Measurements from ENCODE around the gene AFDN. TPM values are rescaled to one million over a fixed set of nuclear protein-coding genes. Genes with fewer than 3 reads are reported as not detected.

AFDN gene
- total RNA-seq, 1 donor from 2014 or later, result 102 TPM

DNA sequence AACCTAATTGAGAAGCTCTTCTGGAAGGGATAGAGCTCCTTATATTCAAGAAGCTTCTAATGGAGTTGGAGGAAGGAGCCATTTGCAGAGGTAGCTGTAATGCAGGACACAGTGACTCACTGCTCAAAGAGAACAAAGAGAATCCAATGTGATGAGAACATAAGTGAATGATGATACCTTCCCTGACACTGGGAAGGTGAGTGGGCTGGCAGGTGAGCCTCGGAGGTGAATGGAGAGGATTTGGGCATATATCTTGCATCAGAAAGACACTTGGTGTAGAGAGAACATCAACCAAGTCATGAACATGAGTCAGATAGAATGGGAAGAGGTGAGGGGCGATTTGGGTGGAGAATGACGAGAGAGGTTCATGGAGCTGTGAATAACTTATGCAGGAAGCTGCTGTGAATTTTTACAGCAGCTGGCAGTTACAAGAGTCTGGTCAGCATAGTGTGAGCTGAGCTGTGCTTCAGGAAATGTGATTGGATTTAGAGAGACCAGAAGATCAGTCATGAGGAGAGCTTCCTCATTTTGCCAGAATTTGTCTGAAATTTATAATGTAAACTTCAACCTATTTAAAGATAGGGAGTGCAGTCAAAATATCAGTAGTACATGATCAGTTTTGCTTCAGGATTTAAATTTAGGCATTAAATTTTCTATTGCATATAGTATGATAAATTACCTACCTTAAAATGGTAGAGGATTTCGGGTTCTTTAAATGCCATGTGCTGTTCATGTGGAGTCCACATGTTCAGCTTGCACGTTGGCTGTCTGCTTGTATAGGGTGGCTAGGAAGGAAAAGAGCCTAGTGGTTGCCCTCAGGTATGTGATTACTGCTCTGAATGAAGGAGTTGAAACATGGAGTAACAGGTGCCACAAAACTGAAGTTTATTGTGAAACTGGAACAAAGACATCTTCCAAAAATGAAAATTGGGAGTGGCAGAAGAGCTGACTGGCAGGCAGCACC lies 111.5 kb downstream of the AFDN start:
- no peak overlapping the region for H3K4me3 Mint-ChIP-seq (ENCODE audit: unreplicated experiment)
- H3K27ac Mint-ChIP-seq (ENCODE audit: unreplicated experiment), result peak overlapping the region; percentile 6
- H3K27me3 Mint-ChIP-seq (ENCODE audit: low read depth, unreplicated experiment), result no peaks in the 10 kb centered on the region
- FAIRE-seq, result no peak
- no peak overlapping the region for H3K27ac ChIP-seq (ENCODE audit: low read depth, low read length)
- no peak overlapping the region for H3K4me2 ChIP-seq (ENCODE audit: low read length)
- no peaks in the 10 kb centered on the region for H3K4me1 ChIP-seq (ENCODE audit: insufficient read depth, low read length)
- TF ChIP-seq, protein P1, sequence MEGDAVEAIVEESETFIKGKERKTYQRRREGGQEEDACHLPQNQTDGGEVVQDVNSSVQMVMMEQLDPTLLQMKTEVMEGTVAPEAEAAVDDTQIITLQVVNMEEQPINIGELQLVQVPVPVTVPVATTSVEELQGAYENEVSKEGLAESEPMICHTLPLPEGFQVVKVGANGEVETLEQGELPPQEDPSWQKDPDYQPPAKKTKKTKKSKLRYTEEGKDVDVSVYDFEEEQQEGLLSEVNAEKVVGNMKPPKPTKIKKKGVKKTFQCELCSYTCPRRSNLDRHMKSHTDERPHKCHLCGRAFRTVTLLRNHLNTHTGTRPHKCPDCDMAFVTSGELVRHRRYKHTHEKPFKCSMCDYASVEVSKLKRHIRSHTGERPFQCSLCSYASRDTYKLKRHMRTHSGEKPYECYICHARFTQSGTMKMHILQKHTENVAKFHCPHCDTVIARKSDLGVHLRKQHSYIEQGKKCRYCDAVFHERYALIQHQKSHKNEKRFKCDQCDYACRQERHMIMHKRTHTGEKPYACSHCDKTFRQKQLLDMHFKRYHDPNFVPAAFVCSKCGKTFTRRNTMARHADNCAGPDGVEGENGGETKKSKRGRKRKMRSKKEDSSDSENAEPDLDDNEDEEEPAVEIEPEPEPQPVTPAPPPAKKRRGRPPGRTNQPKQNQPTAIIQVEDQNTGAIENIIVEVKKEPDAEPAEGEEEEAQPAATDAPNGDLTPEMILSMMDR (IDR thresholded peaks at IDR 0.05; ENCODE audit: insufficient read depth, low read depth, low read length), result no peak
- H3K9me3 Mint-ChIP-seq (ENCODE audit: unreplicated experiment), result no peaks in the 10 kb centered on the region
- H3K27me3 ChIP-seq (ENCODE audit: insufficient read depth, low read length), result no peaks in the 10 kb centered on the region
- DNase-seq (ENCODE audit: low read depth), result no peak
- H3K4me1 Mint-ChIP-seq (ENCODE audit: low read depth, unreplicated experiment), result peaks cover 33% of the 10 kb centered on the region
- no peaks in the 10 kb centered on the region for H3K79me2 ChIP-seq (ENCODE audit: insufficient read depth, low read length)
- H3K36me3 Mint-ChIP-seq (ENCODE audit: low read depth, unreplicated experiment), result peaks cover 12% of the 10 kb centered on the region
- H4K20me1 ChIP-seq (ENCODE audit: insufficient read depth, low read length), result no peaks in the 10 kb centered on the region
- H3K36me3 ChIP-seq (ENCODE audit: insufficient read depth, low read length), result no peaks in the 10 kb centered on the region
- H3K9me3 ChIP-seq (ENCODE audit: insufficient read depth, low read depth, low read length), result no peaks in the 10 kb centered on the region
- H3K4me3 ChIP-seq (ENCODE audit: insufficient read depth, low read depth, low read length), result no peak overlapping the region
- H3K9ac ChIP-seq (ENCODE audit: low read length), result no peak overlapping the region
- no peak overlapping the region for H2AFZ ChIP-seq (ENCODE audit: low read depth, low read length)

DNA sequence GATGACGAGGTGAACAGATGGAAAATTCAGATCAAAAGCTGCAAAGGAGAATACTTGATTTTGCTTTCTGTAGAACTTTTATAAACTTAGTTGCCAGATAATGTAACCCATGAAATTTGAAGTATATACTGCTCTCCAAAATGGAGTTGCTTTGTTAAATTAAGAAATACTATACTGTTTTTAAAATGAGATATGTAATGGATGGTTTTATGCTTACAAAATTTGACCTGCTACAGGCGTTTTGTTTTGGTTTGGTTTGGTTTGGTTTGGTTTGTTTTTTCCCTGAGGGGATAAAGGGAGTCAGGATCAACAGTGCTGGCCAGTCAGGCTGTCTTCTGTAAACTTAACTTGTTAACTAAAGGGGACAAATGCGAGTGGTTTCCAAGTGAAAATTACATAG lies 115.1 kb downstream of the AFDN start:
- FAIRE-seq, result no peak
- H3K27ac Mint-ChIP-seq (ENCODE audit: unreplicated experiment), result no peak overlapping the region

More for the DNA sequence above, 115.1 kb downstream of the AFDN start:
- Mint-ChIP-seq H3K36me3 (ENCODE audit: low read depth, unreplicated experiment) (peaks cover 10% of the 10 kb centered on the region), H3K27me3 (ENCODE audit: low read depth, unreplicated experiment) (no peaks in the 10 kb centered on the region), H3K4me3 (ENCODE audit: unreplicated experiment) (no peak overlapping the region), H3K4me1 (ENCODE audit: low read depth, unreplicated experiment) (peaks cover 12% of the 10 kb centered on the region), H3K9me3 (ENCODE audit: unreplicated experiment) (no peaks in the 10 kb centered on the region)
- no peak overlapping the region for H3K9ac ChIP-seq (ENCODE audit: low read length)
- no peak overlapping the region for H2AFZ ChIP-seq (ENCODE audit: low read depth, low read length)
- H3K9me3 ChIP-seq (ENCODE audit: insufficient read depth, low read depth, low read length), result no peaks in the 10 kb centered on the region
- TF ChIP-seq EZH2 (IDR thresholded peaks at IDR 0.05; ENCODE audit: insufficient read depth, low read length), result no peak
- TF ChIP-seq, protein P1 (IDR thresholded peaks at IDR 0.05; ENCODE audit: insufficient read depth, low read depth, low read length), result no peak
- H3K4me1 ChIP-seq (ENCODE audit: insufficient read depth, low read length), result no peaks in the 10 kb centered on the region
- no peaks in the 10 kb centered on the region for H3K27me3 ChIP-seq (ENCODE audit: insufficient read depth, low read length)
- peaks cover 11% of the 10 kb centered on the region for H3K36me3 ChIP-seq (ENCODE audit: insufficient read depth, low read length)
- H3K79me2 ChIP-seq (ENCODE audit: insufficient read depth, low read length), result no peaks in the 10 kb centered on the region
- H3K27ac ChIP-seq (ENCODE audit: low read depth, low read length), result no peak overlapping the region
- H3K4me3 ChIP-seq (ENCODE audit: insufficient read depth, low read depth, low read length), result no peak overlapping the region
- H3K4me2 ChIP-seq (ENCODE audit: low read length), result no peak overlapping the region
- H4K20me1 ChIP-seq (ENCODE audit: insufficient read depth, low read length), result no peaks in the 10 kb centered on the region
- no peak for DNase-seq (ENCODE audit: low read depth)

Measured in astrocyte (in vitro differentiated cells and primary cell).